NCI-H748 (cell line): ENCODE results near the gene AP3M1.
"Not testable (repeated sequence)": the region's sequence is repeated elsewhere in the genome, so short reads cannot be mapped to it uniquely, and the experiment has no call there.

Experiments used
- DNase-seq: peaks from one replicate; lab custom pipeline; 2025; ENCODE audit not compliant: unreplicated experiment; lab: John Stamatoyannopoulos, UW

The AP3M1 gene, protein sequence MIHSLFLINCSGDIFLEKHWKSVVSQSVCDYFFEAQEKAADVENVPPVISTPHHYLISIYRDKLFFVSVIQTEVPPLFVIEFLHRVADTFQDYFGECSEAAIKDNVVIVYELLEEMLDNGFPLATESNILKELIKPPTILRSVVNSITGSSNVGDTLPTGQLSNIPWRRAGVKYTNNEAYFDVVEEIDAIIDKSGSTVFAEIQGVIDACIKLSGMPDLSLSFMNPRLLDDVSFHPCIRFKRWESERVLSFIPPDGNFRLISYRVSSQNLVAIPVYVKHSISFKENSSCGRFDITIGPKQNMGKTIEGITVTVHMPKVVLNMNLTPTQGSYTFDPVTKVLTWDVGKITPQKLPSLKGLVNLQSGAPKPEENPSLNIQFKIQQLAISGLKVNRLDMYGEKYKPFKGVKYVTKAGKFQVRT

GRCh38 chr10:74150204-74150989, at the start of gene AP3M1:
AP3M1 (minus strand) TSS chr10:74150828; CDS start chr10:74138379, 12,449 bp downstream.
- peak; percentile 89 for DNase-seq

- no peak for DNase-seq
Observed at GRCh38 chr10:74199315-74199714, 48.7 kb upstream of the AP3M1 start.

- DNase-seq: no peak
Observed at GRCh38 chr10:74194999-74195398, 44.4 kb upstream of the AP3M1 start.

GRCh38 chr10:74194545-74194944, 43.9 kb upstream of the AP3M1 start:
- DNase-seq: no peak

DNA sequence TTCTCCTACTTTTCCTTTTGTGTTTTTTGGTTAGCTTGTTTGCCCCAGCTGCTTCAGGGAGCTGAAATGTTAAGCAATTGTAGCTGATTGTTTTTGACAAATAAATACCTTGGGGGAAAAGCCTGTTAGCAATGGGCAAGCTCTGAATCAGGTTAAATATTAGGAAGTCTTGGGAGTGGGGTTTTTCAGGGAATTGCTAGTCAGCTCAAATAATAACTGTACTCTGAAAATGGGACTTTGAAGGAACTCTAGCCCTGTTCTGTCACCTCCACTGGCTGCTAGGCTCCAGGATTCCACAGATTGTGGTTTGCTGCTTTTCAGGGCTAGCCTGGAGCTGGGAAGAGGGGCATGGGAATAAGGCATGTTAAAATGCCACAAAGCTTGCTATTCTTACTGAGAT, 39.9 kb upstream of the AP3M1 start:
- DNase-seq: no peak

GRCh38 chr10:74189999-74190421, 39.4 kb upstream of the AP3M1 start:
- DNase-seq: peak; percentile 0

DNA sequence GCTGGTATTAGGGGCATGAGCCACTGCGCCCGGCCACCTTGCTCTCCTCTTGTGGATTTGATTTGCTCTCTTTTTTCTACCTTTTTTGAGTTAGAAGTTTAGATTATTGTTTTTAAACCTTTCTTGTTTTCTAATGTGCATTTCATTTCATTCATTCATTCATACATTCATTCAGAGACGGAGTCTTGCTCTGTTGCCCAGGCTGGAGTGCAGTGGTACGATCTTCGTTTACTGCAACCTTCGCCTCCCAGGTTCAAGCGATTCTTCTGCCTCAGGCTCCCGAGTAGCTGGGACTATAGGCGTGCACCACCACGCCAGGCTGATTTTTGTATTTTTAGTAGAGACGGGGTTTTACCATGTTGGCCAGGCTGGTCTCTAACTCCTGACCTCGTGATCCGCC, 38.0 kb upstream of the AP3M1 start:
- DNase-seq: not testable (repeated sequence)

GRCh38 chr10:74187237-74187636, 36.6 kb upstream of the AP3M1 start:
- no peak for DNase-seq

- DNase-seq: no peak
Observed at GRCh38 chr10:74186678-74187077, 36.0 kb upstream of the AP3M1 start.

DNA sequence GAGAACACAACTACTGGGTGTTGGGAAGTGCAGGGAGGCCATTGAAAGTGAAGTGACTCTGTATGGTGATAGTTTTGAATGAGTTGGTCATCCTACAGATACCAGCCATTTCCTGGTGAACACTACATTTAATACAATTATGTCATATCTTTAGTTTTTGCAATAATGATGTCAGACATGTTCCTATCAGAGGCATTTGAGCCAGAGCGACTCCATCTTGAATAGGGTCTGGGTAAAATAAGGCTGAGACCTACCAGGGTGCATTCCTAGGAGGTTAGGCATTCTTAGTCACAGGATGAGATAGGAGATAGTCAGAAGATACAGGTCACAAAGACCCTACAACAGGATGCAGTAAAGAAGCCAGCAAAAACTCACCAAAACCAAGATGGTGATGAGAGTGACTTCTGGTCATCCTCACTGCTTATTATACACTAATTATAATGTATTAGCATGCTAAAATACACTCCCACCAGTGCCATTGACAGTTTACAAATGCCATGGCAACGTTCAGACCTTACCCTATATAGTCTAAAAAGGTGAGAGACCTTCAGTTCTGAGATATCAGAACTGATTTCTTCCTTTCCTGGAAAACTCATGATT, 28.6 kb upstream of the AP3M1 start:
- no peak for DNase-seq

- no peak for DNase-seq
Observed at GRCh38 chr10:74178042-74178791, 27.6 kb upstream of the AP3M1 start.

- DNase-seq: peak; percentile 19
Observed at GRCh38 chr10:74177140-74177677, 26.6 kb upstream of the AP3M1 start.

GRCh38 chr10:74176380-74177139, 25.9 kb upstream of the AP3M1 start:
- peak; percentile 97 for DNase-seq

GRCh38 chr10:74175510-74176379, 25.1 kb upstream of the AP3M1 start:
- DNase-seq: no peak

- DNase-seq: no peak
Observed at GRCh38 chr10:74174521-74174920, 23.9 kb upstream of the AP3M1 start.

GRCh38 chr10:74171625-74172024, 21.0 kb upstream of the AP3M1 start:
- no peak for DNase-seq

DNA sequence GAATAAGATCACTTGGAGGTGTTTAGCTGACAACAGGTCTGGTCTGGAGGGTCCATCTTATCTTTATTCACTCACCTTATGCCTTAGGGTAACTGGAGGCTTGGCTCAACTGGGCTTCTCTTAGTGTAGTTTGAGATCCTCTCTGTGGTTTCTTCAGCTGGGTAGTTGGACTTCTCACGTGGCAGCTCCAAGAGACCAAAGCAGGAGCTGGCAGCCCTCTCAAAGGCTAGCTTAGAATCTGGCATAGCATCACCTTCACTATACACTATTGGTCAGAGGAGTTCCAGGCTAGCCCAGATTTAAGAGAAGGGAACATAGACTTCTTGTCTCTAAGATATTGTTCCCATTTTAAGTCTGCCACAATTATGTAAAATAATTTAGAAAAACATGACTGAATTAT, 16.8 kb upstream of the AP3M1 start:
- DNase-seq: no peak

GRCh38 chr10:74165530-74165901, 14.9 kb upstream of the AP3M1 start:
- no peak for DNase-seq
